Fibroblast of skin of abdomen (primary cell): ENCODE results near the gene AKT3.

Experiments
- DNase-seq: peaks from one replicate; pipeline ENCODE4 v3.0.0-alpha.2; 2013

AKT3 gene

DNA sequence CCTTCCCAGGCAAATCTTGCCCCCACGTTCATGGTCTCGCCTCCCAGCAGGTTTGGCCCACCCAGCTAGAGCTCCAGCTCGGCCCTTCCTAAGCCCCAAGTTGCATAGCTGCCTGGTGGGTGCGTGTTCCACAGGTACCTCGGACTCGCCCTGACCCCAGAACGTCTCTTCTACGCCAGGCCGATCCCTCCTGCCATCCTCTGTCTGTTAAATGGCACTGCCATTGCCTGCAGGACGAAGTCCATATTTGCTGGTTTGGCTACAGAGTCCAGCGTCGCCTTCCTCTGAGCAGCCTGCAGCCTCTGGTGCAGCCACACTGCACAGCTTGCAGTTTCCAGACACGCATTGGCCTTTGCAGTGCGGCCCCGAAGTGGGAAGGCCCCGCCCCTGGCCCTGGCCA is 366.1 kb downstream of the AKT3 start:
- no peak for DNase-seq

DNA sequence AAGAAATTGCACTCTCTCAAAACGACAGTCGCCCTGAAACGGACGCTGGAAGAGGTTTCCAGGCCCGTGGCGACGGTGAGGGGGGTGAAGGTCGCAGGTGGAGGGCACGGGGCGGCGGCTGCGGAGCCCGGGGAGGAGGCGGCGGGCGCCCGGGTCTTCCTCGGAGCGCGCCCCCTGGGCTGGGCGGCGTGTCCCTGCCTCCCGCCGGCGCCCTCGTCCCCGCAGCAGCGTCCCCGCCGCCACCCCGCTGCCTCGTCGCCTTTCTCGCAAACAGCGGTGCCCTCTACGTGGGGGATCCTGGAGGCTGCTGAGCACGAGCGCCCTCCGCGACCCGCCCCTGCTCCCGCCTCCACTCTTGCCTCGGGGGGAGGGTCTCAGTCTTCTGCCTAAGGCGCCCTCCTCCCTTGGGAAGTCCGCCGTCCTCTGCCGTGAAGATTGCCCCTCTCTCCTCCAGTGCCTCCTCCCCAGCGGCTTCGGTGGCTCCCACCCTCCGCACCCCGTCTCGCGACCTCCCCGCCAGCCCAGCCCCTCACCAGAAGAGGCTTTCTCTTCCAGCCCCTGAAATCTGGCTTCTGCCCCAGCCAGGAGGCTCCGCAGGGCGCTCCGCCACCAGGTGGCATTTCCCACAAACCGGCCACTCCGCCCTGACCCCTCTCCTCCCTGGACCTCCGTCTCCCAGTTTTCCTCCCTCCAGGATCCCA is 366.8 kb downstream of the AKT3 start:
- peak; percentile 8 for DNase-seq

DNA sequence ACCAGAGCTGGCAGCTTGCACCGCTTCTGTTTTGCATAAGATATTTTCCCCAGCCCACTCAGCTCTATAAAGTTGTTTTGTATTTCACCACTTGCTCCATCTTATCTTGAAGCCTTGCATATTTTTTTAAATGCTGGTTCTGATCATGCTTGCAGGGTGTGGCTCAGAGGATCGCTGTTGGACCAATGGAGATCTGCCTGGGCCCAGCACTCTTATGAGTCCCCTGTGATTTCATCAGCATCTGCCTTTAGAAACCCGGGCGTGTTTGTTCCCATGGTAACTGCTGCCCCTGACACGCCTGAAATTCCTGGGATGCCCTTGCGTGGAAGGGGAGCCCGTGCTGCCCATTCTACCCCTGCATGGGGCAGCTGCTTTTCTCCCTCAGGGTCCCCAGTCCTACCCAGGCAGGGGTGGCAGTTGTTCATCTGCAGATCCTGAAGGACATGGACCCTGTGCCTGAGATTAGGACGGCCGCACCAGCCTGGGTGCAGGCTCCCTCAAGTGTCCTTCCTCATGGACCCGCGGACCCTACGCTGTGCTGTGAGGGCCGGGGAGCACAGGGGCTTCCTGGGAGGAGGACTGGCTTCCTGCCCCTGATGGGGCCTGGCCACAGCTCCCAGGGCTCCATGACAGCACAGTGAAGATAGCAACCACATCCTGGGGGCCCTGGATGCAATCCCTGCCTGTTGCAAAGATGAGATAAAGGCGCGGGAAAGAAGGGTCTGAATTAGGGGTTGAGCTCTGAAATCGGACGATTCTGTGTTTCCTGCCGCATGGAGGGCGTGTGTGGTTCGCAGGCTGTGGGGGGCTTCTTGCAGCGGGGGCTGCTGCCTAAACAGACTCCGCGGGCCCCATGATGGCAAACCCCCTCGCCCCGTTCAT is 367.7 kb downstream of the AKT3 start:
- DNase-seq, result peak; percentile 71

DNA sequence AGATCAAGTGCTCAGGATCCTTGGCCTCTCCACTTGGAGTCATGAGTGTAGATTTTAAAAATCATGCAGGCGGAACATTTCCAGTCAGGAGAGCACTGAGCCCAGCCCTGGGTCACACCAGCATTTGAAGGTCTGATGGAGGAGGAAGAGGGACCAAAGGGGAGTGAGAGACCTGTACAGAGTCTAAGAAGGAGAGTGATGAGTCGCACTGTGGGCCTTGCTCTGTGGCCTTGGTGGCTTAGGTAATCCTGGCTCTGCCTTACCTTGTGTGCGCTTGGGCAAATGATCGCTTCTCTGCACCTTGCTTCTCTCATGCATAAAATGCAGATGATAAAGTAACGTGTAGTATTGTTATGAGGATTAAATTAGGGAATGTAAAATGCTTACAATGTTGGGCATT is 368.9 kb downstream of the AKT3 start:
- no peak for DNase-seq

DNA sequence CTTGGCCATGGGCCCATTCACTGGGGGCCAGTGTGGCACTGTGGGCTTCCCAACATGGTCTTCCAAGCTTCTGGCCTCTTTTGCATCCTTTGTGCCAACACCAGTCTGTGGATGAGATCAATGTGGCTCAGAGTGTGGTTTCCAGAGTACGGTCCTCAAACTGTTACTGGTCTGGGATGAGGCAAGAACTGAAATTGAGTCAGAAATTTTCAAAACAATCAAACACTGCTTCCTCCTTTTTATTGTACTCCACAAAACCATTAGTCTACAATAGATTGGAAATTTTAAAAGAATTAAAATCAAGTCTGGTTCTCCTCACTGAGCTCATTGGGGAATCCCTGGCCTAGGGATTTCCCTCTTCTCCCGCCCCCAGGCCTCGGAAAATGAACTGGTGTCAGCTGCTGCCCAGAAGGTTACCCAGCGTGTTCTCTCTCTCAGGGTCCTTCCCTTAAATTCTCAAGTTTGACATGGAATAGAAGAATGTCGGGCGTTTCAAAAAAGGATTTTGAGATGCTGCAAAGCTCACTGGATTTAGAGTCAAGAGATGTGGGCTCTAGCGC is 372.2 kb downstream of the AKT3 start:
- DNase-seq, result no peak

DNA sequence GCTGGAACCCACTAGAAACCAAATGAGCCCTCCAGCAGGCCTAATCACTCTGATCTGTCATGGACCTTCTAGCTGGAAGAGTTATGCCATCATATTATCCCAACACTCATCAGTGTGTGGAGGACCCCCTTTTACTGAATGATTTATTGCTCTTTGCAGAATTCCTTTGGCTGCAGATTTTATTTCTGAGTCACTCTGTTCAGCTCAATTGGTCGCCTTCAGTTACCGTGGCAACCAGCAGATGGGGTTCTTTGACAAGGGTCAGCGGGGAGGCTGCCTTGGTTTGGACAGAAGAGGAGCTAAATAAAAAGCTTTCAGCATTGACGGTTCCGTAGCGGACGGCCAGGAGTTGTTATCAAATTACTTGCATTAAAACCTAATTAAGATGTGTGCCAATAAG is 374.1 kb downstream of the AKT3 start:
- DNase-seq, result peak; percentile 84

DNA sequence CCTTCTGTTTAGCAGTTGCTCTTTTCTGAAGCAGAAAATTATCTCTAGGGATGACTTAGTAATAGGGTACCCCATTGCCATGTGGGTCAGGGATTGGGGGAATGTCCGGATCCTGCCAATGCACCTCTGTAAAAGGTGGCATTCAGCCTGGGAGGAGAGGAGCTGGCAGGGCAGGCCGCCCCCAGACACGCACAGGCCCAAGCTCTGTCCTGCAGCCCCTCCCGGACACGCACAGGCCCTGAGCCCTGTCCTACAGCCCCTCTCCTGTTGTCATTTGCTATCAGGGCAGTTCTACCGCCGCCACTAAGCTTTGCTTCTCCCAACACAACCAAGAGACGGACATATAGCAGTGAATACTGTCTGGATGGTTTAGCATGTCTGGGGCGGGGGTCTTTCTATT is 375.1 kb downstream of the AKT3 start:
- DNase-seq, result no peak

DNA sequence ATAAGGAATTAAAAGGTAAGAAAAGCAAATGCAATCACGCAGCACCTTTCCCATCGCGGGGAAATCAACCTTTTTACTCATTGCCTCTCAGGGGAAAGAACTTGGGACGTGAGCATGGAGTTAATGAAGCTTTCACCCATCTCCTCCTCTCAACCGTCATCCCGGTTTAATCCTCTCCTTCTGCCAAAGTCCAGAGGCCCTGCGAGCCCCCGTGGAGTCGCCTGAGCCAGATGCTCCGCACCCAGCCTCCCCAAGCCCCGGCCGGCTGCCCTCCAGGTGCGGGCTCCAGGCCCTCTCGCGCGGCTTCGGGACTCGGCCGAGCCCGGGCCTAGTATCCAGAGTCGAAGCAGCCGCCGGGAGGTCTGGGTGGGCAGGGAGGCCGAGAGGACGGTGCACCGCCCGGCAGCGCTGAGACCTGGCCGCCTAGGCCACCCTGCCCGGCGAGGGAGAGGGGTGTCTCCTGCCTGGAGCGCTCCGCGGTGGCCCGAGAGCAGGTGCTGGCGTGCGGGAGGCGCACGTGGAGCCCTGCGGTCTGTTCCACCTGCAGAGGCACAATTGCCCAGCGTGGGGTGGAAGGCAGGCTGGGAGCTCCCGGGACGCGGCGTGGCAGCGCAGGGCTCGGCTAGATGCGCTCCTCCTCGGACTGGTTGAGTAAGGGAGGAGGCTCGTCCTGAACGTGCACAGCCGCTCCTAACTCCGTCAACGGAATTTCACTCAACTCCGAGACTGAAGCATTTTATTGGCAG is 375.7 kb downstream of the AKT3 start:
- DNase-seq, result peak; percentile 10

DNA sequence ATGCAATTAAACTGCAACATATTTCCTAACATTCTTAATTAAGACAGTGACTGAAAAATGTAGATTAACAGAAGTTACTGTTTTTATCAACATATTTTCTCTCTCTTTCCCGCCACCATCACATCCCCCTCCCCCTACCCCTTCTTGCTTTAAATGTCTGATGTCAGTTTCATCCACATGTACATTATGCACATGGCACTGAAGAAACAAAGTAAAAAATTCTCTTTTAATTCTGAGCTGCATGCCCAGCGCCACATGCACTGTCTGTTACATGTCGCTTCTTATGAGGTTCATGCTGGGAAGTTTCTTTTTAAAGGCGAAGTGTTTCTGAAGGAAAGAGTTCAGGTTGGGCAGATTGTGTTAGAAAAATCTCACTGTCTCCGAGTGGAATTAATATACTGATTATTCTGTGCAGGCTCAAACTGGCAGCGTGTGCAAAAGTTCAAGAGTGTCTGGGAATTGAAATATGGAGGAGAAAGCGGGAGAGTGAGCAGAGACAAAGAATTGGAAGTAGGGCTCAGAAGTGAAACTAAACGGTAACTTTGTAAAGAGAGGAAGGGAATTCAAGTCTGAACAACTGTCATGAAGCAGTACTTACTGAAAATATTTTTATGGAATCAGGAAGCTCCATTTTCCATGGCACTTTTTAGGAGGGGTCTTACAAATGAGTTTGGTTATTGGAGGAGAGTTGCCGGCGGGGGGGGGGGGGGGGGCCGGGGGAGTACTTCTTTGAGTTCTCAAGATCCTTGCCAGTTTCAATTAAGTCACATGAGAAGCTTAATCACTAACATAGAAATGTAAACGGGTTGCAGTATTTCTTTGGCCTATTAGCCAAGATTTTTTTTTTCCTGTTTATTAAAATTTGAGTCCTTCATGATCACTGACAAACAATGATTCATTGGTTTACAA is 376.6 kb downstream of the AKT3 start:
- DNase-seq, result peak; percentile 47

DNA sequence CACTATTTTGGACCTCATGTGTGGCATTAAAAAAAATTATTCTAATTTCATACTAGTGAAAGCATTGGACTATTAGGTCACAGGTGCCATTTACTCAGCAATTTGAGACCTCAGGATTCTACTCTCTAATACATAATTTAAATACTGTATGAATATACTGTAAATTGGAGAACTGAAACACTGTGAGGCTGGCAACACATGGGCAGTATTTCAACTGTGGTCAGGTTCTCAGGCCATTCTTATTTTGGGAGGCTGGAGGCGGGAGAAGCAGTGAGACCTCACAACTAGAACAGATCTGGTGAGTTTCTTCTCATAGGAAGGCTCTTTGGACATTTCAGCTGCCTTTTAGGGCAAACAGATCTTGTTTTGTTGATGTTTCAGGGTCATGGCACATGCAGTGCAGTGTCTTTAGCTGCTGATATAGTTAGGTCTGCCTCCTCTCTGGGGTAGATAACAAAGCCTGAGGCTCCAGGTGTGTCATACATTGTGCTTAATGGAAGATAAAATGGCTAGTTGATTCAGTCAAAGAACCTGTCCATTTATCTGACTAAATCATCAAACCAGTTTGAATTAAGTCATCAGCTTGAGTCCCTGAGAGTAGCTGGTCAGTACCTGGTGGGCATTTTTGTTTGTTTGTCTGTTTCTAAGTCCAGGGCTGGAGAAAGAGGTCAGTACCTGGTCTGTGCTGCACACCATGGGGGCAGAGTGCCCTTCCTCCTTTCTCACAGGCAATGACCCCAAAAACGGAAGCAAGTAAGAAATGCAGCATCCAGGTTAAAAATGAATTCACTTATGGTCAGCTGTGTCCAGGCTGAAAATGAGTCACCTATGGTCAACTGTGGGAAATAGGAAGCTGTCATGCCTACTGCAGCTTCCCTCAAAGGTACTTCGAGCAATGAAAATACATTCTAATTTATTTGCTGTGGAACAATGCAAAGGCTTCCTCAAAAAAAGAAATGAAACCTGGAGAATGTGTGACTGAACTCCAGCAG is 378.0 kb downstream of the AKT3 start:
- DNase-seq, result no peak

DNA sequence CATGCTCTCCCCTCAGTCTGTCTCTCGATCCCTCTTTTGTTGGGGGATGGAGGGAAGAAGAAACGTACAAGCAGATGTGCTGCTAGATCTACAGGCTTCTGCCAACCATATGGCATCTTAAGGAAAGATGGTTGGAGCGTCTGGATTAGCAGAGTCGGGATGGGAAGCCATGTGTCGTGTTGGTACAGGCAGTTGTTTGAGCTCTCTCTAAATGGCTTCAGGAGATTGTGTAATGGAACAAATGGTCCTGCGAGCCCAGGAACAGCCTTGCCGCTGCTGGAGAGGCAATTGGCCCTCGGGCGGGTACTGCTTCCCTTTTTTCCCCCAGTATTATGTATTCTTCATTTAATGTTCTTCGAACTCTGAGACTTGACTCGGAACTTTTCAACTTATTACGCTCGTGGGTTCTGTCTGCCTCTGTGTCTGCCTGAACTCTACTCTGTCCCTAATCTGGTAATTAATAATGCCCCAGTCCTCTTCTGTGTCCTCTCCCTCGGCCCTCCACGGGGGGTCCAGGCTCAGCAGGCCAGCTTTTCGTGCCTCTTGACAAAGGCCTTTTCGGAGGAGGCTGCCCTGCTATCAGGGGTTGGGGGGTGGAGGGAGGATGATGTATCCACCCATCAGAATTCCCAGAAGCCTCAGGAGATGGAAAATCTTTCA is 378.9 kb downstream of the AKT3 start:
- peak; percentile 13 for DNase-seq

DNA sequence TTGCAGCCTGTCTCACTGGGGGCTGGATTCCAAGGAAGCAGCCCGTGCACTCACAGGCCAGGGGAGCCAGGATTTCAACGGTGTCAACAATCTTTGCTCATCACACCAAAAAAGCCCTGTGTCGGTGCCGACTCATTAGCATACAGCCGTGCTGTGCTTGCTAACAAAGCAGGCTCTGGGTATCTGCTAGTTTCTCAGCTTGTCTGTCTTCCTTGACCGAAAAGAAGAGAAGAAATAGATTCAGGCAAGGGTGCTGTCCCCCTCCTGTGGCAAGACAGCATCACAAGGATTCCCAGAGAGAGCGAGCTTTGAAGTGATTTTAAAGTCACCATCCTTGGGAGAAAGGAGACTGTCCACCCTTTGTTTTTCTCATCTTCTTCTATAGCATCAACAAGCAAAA is 379.5 kb downstream of the AKT3 start:
- DNase-seq, result peak; percentile 33

DNA sequence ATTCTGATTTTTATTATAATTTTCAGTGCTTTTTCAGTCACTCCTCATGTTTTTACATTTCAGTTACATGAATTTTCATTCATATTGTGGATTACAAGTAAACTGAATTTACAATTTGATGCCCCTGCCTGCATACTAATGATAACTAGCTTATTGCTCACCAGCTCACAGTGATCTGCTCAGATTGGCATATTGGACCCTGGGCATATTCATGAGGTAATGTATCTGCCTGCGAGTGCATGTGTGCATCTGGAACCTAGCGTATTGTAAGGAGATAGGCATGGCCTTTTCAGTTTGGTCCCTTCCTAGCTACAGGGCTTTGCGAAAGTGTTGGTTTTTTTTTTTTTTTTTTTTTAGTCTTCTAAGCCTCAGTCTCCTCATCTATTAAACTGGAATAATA is 380.5 kb downstream of the AKT3 start:
- no peak for DNase-seq

DNA sequence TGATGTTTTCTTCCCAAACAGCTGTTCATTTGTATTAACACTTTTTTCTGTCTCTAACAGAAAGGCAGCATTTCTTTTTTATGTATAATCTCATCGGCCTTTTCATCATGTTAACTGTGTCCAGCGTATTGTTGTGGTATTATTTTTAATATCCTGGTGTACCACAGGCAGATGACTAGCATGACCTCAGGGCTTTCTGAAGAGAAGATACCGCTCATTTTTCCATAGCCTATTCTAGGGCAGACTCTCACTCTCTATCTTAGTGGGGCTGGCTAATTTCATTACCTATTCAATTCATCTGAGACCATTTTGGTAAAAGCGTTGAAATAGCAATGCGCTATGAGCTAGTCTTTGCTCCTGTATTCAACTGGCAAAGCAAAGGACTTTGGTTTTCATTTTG is 384.3 kb downstream of the AKT3 start:
- DNase-seq, result no peak

DNA sequence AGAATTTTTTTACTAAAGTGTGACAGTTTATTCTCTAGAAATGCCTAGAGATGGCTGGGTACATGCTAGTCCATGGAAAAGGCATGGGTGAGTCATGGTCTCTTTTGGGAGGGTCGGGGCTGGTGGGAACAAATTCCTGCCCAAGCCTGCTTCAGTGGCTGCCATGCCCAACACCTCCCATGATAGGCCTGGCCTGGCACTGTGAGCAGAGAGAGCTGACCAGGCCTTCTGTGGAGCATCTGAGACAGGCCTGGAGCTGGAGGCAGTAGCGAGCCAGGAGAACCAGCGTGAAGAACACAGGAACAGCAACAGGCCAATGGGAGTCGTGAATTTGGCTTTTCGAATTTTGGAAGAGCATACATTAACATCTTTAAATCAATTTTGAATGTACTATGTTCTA is 385.0 kb downstream of the AKT3 start:
- DNase-seq, result no peak

DNA sequence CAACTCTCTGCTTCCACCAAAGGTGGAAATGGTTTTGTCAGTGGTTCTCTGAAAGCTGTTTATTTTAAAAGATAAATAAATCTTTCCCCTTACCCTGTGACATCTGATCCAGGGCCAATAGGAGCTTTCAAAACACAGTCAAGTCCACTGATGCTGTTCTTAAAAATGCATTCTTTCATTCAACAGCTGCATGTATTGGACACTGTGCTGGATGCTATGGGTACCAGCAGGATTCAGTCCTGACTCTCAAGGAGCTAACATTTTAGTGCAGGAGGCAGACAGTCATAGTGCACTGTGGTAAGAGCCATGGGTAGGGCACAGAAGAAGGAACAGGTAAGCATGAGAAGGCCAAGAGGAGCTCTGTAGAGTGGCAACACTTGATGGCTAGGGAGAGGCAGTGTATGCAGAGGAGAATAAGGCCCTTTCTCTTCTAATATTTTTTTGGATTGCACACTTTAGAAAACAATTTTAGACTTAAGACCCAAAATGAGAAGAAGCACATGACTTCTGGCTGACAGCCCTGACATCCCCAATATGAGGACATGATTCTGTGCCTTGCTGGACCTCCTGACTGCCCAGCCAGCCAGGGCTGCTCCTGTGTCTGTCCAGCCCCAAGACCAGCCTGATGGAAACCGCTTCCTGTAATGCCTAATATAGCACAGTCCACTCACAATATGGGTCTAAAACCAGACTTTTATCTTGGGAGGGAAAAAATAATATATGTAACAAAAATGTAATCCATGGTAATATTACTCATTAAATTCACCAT is 386.9 kb downstream of the AKT3 start:
- no peak for DNase-seq

DNA sequence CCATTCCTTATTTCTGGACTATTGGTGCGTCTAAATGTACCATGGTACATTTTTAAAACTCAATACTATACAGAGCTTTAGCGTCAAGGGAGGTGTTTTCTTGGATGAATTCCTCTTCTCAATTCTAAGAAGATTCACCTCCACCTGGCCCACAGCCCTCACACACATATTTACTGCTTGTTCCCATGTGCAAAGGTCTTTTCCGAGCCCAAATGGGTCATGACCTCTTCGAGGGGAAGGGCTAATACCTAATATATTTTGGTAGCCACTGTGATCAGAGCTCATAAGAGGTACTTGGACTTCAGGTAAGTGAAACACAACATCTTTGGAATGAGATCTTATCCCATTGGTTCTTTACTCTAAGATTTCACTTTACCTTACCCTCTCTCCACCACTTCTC is 388.3 kb downstream of the AKT3 start:
- DNase-seq, result no peak

DNA sequence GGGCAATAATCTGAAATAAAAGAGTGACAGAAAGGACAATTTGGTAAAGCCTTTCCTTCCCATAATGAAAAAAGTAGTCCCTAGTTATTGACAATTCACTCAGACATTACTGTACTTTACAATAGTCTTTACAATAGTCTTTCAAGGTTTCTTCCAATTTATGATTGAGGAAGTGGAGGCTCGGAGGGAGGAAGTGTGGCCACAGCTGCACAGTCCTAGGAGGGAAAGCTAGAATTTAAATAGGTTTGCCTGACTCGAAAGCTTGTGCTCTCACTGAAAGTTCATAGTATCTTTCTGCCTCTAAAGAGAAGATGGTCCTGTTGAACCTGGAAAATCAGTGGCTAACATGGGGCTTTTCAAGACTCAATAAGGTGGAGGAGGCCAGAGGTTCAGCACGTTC is 391.0 kb downstream of the AKT3 start:
- no peak for DNase-seq

DNA sequence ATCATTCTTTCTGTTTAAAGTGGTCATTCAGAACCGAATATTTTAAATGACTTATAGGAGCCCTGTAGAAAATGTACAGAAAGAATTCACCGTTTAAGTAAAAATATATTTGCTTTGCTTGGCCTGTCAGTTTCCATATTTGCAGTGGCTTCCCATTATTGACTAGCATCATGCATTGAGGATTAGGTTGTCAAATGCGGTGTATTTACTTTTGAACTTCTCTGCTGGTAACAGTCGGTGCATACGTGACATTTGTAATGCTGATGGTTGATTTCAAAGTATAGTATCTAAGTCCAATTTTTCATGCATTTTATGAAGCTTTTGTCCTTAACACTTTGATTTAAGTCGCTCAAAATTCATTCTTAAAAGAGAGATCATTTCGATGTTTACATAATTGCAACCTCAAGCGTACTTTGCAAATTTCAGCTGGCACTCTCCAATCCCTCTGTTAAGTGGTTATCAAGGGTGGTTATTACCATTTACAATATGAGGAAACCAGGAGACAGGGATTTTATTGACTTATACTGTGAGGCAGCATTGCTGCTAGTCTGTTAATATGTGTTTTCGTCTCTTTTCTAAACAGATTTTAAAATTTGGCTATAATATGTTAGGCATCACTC is 392.6 kb downstream of the AKT3 start:
- no peak for DNase-seq
